ENCODE measurements around the gene SLC6A3.
"Not testable (repeated sequence)": the region's sequence is repeated elsewhere in the genome, so short reads cannot be mapped to it uniquely, and the experiment has no call there.

SLC6A3 gene

GRCh38 chr5:1363581-1363980, 81.7 kb downstream of the SLC6A3 start:
- no peak for DNase-seq (ENCODE audit: low read depth)
- TF ChIP-seq MYC (IDR thresholded peaks at IDR 0.05; ENCODE audit: low read depth, low read length) (no peak), POLR2A (IDR thresholded peaks at IDR 0.05; ENCODE audit: extremely low read depth, insufficient read length) (no peak), MAX (IDR thresholded peaks at IDR 0.05; ENCODE audit: low read depth, low read length) (no peak), CTCF (IDR thresholded peaks at IDR 0.05; ENCODE audit: low read depth, low read length) (no peak)
- no peak overlapping the region for H3K4me3 ChIP-seq (ENCODE audit: low read depth, low read length)

- peak; percentile 7 for TF ChIP-seq CTCF (IDR thresholded peaks at IDR 0.05; ENCODE audit: low read depth, low read length)
- TF ChIP-seq POLR2A (IDR thresholded peaks at IDR 0.05; ENCODE audit: extremely low read depth, insufficient read length): no peak
- TF ChIP-seq MAX (IDR thresholded peaks at IDR 0.05; ENCODE audit: low read depth, low read length): no peak
- TF ChIP-seq MYC (IDR thresholded peaks at IDR 0.05; ENCODE audit: low read depth, low read length): no peak
- peak; percentile 33 for DNase-seq (ENCODE audit: low read depth)
- H3K4me3 ChIP-seq (ENCODE audit: low read depth, low read length): no peak overlapping the region
Observed at GRCh38 chr5:1363160-1363559, 82.1 kb downstream of the SLC6A3 start.

- TF ChIP-seq MAX (IDR thresholded peaks at IDR 0.05; ENCODE audit: low read depth, low read length) (no peak), POLR2A (IDR thresholded peaks at IDR 0.05; ENCODE audit: extremely low read depth, insufficient read length) (no peak), MYC (IDR thresholded peaks at IDR 0.05; ENCODE audit: low read depth, low read length) (no peak)
- no peak for DNase-seq (ENCODE audit: low read depth)
- H3K4me3 ChIP-seq (ENCODE audit: low read depth, low read length): no peak overlapping the region
Observed at GRCh38 chr5:1362242-1363015, 82.8 kb downstream of the SLC6A3 start.

GRCh38 chr5:1360861-1361260, 84.4 kb downstream of the SLC6A3 start:
- DNase-seq (ENCODE audit: low read depth): no peak
- no peak overlapping the region for H3K4me3 ChIP-seq (ENCODE audit: low read depth, low read length)
- TF ChIP-seq MYC (IDR thresholded peaks at IDR 0.05; ENCODE audit: low read depth, low read length): no peak
- no peak for TF ChIP-seq POLR2A (IDR thresholded peaks at IDR 0.05; ENCODE audit: extremely low read depth, insufficient read length)
- TF ChIP-seq CTCF (IDR thresholded peaks at IDR 0.05; ENCODE audit: low read depth, low read length): no peak
- no peak for TF ChIP-seq MAX (IDR thresholded peaks at IDR 0.05; ENCODE audit: low read depth, low read length)

GRCh38 chr5:1360367-1360766, 84.9 kb downstream of the SLC6A3 start:
- DNase-seq (ENCODE audit: low read depth): peak; percentile 68

GRCh38 chr5:1359713-1360112, 85.5 kb downstream of the SLC6A3 start:
- no peak for DNase-seq (ENCODE audit: low read depth)
- no peak overlapping the region for H3K4me3 ChIP-seq (ENCODE audit: low read depth, low read length)

More at GRCh38 chr5:1360367-1360766, 84.9 kb downstream of the SLC6A3 start:
- H3K4me3 ChIP-seq (ENCODE audit: low read depth, low read length): not testable (repeated sequence)

More at GRCh38 chr5:1359713-1360112, 85.5 kb downstream of the SLC6A3 start:
- TF ChIP-seq MAX (IDR thresholded peaks at IDR 0.05; ENCODE audit: low read depth, low read length) (no peak), POLR2A (IDR thresholded peaks at IDR 0.05; ENCODE audit: extremely low read depth, insufficient read length) (no peak), CTCF (IDR thresholded peaks at IDR 0.05; ENCODE audit: low read depth, low read length) (no peak), MYC (IDR thresholded peaks at IDR 0.05; ENCODE audit: low read depth, low read length) (no peak)
